Stimulated activated naive CD8-positive, alpha-beta T cell treated with anti-CD3 and anti-CD28 coated beads, Interleukin-15, Interleukin-2, amounts not matched to agents 100 U/mL and 50 U/mL, for 24 hours (primary cell): ENCODE measurements around the gene LRRC66.

Source experiments
- ATAC-seq: fragments of 150-1000 bp; cut with Tn5 transposase; one replicate; pipeline ENCODE4 v1.10.0; 2021
- DNase-seq: peaks from one replicate; pipeline ENCODE4 v3.0.0; 2021

Gene LRRC66, protein sequence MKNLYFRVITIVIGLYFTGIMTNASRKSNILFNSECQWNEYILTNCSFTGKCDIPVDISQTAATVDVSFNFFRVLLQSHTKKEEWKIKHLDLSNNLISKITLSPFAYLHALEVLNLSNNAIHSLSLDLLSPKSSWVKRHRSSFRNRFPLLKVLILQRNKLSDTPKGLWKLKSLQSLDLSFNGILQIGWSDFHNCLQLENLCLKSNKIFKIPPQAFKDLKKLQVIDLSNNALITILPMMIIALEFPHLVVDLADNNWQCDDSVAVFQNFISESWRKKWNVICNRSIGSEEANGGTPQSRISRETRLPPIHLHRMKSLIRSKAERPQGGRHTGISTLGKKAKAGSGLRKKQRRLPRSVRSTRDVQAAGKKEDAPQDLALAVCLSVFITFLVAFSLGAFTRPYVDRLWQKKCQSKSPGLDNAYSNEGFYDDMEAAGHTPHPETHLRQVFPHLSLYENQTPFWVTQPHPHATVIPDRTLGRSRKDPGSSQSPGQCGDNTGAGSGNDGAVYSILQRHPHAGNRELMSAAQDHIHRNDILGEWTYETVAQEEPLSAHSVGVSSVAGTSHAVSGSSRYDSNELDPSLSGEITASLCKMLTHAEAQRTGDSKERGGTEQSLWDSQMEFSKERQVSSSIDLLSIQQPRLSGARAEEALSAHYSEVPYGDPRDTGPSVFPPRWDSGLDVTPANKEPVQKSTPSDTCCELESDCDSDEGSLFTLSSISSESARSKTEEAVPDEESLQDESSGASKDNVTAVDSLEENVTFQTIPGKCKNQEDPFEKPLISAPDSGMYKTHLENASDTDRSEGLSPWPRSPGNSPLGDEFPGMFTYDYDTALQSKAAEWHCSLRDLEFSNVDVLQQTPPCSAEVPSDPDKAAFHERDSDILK

DNA sequence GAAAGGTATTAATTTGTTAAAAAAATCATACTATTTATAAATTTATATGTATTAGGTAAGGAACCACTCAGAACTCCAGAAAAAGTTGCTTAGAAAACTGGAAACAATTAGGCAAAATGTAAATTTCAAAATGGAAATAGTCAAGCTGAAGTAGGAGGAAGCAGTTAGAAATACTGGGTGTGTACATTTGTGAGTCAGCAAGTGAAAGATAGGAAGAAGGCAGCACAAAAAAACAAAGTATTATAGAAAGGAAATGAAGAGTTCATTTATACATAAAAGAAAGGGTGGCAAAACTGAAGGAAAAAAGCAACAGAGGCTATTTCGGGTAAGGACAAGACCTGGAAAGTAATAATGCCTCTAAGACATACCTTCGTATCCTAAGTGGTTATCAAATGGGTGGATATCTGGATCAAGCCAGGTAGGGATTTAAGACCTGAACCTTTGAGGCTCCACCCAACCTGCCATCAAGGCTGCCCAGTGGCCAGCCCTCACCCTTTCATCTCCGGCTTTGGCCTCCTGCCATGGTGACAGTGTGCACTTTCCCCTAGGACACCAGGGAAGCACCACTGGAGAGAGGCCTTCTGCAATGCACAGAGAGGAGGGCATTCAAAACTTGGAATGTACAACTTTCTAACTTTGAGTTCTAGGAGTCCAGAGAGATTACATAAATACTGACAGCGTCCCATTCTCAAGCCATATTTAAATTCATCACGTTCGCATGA is at the start of gene LRRC66:
Gene LRRC66 (minus strand): TSS at position 428 of the 722 bp plus-strand sequence. CDS start 2,750 bp downstream, outside the sequence.
- ATAC-seq, result no peak
- DNase-seq, result no peak

DNA sequence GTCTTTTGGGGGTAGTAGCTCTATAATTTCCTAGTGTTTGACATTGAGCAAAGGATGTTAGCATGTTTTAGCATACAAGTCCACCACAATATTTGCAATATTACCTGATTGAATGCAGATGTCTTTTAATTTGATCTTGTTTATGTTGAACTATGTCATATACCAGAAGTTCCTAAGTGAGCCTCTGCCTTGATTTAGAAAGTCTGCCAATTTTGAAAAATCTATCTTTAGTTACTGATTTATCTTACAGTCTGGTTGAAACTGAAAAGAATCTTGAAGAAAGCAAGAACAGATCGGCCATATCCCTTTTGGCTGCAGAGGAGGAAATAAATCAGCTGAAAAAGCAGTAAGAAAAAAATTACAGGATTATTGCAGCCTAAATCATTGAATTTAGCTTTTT is 49.4 kb upstream of the LRRC66 start:
- no peak for DNase-seq
- ATAC-seq, result no peak

DNA sequence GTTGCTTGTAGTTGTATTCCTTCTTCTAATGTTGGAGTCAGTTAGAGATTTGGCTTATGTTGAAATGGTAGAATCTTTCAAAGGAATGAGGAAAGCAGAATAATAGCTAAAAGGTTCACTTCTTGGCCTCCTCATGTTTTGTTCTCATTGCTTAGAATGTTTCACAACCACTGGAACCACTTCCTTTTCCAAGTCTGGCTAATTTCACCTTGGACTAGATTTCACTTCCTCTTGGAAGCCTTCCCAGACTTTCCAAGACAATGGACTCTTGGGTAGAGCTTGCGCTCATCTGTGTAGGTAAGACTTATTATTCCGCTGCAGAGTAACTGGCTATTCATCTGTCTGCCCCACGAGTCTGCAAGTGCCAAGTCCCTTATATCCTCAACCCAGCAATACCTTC is 39.2 kb upstream of the LRRC66 start:
- no peak for DNase-seq
- ATAC-seq, result no peak

DNA sequence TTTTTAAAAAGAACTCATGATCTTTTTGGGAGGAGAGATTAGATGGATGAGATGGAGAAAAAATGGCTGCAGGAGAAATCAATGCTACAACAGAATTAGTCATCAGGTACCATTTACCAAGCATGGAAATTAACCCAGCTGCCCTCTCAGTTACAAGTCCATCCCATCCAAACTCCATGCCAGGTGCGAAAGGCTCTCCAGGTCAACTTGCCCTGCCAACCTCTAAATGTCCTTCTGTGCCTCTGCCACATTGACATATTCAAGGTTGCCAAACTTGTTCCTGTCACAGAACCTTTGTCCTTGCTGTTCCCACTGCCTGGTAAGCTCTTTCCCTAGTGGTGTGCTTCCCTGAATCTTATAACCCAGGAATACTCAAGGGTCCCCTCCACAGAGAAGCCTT is 38.1 kb upstream of the LRRC66 start:
- DNase-seq, result no peak
- ATAC-seq, result no peak

DNA sequence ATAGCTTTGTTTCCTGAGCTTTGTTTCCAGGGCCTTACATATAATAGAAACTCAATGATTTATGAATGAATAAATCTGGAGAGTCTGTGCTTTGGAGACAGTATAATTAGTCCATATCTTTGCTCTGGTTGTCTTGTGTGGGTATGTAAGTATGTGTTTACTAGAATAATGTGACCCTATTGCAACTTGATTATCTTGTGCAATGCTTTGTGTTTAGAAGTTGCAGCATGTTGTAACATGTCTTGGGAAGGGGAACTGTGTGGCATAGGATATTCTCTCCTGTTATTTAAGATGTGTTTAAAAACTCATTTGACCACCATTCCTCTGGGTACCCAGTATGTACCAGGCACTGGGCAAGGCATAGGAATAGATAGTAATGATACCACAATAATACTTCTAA is 37.0 kb upstream of the LRRC66 start:
- no peak for ATAC-seq
- no peak for DNase-seq

DNA sequence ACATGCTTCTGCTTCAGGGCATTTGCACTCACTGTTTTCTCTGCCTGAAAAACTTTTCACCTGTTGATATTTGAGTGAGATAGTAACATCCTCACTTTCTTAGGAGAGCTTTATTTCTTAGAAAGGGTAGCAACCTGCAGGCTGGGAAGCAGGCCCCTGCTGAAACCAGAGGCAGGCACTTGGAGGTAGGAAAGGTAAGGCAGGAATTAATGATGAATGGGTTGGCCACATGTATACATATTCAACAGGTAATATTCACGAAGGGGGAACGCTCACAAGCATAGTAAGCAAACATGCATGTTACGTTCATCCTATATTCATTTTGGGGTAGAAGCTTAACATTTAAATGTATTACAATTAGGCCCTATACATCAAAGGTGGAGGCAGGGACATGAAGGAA is 34.1 kb upstream of the LRRC66 start:
- DNase-seq (no peak), ATAC-seq (no peak)

DNA sequence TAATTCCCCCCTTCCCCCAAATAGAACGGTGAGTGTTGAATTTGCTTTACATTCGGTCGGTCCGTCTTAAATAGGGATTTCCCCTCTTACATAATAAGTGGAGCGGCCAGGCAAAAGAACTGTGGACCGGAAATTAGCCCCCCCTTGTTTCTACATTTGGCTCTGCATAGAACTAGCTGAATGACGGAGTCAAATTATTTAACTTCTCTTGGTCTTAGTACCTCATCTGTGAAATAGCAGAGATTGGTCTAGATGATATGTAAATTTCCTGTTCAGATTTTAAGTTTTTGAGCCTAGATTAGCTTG is 32.3 kb upstream of the LRRC66 start:
- no peak for DNase-seq
- ATAC-seq, result no peak

DNA sequence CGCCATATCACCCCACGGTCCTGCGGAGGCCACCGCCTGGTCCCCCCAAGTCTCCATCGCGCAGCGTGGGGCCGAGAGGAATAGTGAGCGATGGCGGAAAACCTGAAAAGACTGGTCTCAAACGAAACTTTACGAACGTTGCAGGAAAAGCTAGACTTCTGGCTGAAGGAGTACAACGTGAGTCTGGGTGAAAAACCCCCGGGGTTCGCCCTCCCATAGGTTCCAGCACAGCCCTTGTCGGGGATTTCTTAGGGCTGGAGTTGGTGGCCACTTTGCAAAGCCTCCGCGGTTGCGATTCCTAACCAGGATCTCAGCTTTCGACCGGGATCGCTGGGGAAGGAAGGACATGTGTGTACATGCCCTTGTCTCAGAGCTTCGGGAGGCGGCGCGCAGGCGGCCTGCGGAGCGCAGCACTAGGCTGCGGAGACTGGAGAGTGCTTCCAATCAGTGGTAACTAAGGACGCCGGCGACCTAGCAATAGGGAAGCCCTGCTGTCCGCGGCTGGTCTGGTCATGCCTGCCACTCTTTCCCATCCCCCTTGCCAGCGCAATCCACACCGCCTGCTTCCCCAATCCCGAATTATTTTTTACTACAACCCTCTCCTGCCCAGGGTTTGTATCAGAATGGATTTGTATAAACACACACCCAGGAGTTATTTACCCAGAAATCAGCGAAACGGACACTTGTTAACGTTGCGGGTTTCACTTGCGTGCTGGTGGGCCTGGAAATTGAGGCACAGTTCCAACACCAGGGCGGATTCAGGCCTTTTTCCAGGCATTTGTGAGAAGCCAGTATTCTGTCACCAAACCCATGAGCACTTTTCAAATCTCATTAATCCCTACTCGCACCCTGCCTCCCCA is 31.7 kb upstream of the LRRC66 start:
- peak; percentile 36 for ATAC-seq
- DNase-seq, result peak; percentile 16

DNA sequence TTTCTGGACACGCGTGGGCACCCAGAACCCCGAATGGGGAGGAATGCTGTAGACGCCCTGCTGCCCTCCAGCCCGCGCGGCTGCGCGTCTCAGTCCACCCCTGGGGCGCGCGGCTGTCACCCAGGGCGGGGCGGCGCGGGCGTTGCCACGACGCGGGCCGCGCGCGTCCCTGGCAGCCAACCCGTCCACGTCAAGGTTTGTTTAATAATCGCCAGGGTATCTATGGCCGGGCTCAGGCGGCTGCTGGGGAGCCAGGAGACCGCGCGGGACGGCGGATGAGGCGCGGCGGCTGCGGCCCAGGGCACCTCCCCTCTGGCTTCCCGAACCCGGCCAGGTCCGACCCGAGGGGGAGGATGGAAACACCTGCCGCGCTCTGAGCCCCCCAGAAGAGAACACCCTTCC is 31.1 kb upstream of the LRRC66 start, which contains the start of gene SPATA18:
Gene SPATA18 (plus strand): TSS at position 92 of the 402 bp plus-strand sequence. CDS start 401 bp downstream, outside the sequence.
- ATAC-seq (no peak), DNase-seq (peak; percentile 11)

DNA sequence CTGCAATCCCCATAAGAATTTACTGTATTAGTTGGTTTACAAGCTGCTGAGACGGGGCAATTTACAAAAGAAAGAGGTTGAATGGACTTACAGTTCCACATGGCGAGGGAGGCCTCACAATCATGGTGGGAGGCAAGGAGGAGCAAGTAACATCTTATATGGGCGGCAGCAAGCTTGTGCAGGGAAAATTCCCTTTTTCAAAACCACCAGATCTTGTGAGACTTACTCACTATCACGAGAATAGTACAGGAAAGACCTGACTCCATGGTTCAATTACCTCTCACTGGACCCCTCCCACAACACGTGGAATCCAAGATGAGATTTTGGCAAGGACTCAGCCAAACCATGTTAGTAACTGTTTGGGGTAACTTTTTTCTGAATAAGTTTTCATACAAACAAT is 29.1 kb upstream of the LRRC66 start:
- ATAC-seq, result no peak
- DNase-seq, result no peak

DNA sequence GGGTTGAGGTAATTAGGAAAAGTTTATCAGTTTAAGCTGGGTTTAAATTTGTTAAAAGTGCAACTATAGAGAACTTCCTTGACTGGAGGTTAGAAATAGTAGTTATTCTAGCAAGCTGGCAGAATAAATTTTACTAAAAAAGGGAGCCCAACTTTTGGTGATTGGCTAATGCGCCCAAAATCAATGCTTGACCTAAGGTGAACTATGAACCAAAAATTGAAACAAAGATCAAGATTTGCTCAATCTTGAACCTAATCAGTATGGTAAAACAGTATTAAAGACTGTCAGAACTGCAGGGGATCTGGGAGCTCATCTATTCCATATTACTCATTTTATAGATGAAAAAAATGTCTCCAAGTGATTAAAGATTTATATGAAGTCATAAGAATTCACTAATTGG is 24.9 kb upstream of the LRRC66 start:
- DNase-seq (no peak), ATAC-seq (no peak)

DNA sequence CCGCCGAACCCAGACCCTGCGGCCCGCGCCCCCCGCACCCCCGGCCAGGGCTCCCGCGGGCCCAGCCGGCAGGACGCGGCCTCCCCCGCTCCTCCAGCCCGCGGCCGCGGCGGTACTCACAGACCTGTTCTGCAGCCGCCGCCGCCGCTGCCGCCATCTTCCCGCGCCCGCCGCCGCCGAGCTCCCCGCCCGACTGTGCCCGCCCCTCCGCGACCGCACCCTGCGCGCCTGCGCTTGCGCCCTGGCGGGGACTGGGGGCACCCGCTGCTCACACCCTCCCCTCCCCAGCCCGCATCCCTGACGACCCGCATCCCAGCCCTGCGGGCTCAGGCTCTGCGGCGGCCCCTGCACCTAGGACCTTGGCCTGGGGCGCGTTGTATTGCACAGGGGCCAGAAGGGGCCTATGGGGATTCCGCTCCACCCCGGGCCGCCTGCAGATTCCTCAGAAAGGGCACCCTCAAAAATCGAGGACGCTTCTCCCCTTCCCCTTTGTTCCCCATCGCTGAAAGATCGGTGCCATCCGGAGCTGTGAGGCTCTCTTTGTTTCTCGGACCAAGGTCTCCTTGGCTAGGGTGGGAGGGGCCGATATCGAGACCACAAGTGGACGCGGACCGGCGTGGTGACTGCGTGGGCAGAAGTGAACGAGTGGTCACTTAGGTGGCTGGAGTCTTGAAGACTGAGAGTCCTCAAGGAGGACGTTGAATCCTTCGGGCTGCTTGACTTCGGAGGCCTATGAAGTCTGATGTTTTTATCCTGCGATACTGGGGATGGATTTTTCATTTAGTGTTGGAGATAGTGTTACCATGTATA is 18.1 kb upstream of the LRRC66 start, which contains the start of gene SGCB:
Gene SGCB (minus strand): TSS at position 197 of the 810 bp plus-strand sequence. CDS start 40 bp downstream, at position 157.
- ATAC-seq (peak; percentile 93), DNase-seq (peak; percentile 80)

DNA sequence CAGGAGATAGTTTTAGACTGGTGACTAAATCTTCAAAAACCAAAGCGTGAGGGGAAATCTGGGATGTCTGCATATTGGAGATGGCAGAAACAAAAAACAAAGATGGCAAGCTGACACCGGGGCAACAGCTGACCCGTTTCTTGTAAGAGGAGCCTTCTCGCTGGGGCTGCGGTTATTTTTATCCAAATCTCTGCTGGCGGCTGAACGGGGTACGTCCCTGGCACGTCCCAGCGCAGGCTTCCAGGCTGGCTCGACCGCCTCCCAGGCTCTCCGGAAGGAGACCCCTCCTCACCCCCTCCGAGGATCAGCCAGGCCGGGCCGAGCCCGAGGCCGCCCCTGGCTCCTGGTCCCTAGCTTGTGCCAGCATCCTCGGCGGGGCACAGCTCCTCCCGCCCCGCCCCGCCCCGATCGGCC is 17.5 kb upstream of the LRRC66 start:
- ATAC-seq, result peak; percentile 47
- DNase-seq, result no peak

DNA sequence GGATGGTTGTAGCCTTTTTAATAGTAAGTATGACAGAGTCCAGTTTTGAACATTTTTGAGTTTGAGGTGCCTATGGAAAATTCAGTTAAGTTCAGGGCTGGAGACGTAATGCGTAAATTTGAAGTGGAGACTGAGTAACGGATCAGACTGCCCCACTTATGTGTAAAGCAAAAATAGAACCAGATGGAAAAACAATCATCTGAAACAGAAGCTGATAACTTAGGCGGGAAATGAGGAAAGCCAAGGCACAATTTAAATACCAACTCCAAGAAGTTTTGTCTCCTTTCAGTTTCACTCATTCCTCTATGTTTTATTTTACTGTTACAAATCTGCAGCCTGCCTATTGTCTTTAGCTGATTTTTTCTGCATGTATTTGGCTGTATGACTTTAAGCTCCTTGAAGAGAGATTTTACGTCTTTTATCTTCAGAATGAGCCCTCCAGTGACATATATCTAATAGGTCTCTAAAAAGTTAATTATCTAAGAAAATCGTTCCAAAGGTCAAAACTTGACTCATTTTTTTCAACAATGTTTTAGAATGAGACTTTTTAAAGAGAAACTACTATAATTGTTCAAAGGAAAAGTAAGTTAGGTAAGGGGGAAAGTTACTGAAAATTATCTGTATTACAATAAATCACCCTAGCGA is 16.8 kb upstream of the LRRC66 start:
- ATAC-seq, result no peak
- no peak for DNase-seq

DNA sequence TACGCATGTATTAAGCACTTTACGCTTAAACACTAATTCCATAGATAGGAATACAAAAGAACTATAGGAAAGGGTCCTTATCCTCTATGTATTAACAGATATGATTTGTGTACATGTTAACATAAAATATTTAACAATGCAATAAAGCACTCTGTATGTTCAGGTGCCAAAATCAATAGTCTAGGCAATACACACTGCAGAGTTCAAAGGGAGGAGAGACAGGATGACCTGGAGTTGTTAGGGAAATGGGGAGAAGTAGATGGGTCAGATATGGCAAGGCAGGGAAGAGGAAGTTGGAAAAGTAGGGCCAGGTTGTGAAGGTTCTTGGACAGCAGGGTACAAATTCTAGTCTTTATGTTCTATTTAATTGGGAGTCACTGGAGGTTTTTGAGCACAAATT is 15.0 kb upstream of the LRRC66 start:
- DNase-seq, result no peak
- no peak for ATAC-seq

DNA sequence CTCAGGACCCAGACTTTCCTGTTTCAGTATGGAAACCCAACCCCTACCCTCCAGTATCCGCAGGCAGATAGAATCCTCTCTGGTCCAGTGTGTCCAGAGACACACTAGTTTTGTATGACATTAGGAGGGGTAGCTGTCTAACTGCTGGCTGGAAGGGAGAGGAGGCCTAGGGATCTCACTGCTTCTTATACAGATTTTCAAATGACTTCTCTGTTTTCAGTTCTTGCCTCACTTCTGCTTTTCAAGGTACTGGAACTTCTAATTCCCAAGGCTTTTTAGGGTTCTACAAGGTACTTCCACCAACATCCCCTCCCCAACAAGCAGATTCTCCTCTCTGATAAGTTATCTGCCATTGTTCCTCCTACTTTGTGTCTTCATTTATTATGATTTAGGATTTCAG is 11.8 kb upstream of the LRRC66 start:
- no peak for ATAC-seq
- DNase-seq, result no peak

DNA sequence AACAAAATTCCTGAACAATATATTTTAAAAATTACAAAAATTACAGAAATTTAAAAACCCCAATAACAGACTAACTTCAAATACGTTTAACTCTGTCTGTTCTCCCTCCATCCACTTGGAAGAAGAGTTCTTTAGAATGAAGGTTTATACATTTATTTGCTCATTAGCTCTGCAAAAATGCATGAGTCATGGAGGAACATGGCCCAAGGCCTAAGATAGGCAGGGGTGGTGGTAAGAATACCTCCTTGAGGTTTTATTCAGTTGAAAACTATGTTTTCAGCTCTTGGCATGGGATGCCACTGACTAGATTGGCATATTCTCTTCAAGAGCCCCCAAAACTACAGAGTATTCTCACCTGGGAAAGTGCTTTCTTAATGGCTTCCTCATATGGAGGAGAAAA is 8.8 kb upstream of the LRRC66 start:
- no peak for DNase-seq

DNA sequence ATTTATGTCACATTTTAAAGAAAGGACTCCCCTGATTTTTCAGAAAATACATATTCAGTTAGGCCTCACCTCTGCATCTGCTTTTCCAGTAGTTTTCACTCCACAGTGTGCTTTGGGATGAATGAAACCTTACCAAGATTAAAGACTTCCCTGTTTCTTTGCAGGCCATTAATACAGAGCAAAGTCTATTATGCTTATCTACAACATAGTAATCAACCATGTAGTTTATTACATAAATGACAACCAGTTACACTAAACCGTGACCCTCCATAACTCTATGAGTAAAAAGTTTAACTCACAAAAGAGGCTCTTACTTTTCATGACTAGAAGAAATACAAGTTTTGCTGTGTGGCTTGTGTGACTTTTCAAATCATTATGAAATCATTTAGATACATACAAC is 2.3 kb downstream of the LRRC66 start:
- no peak for DNase-seq
- no peak for ATAC-seq

More for the DNA sequence above, 8.8 kb upstream of the LRRC66 start:
- ATAC-seq, result no peak

DNA sequence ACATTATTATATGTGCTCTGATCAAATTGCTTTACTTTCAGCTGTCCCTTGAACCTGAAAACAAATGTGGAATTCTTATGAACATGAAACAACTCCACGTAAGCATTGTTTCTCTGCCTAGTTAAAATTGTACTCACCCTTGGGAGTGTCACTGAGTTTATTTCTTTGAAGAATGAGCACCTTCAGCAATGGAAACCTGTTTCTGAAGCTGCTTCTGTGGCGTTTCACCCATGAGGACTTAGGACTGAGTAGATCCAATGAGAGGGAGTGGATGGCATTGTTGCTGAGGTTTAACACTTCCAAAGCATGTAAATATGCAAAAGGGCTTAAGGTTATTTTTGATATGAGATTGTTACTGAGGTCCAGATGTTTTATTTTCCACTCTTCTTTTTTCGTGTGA is 3.2 kb downstream of the LRRC66 start:
- no peak for DNase-seq
- no peak for ATAC-seq

DNA sequence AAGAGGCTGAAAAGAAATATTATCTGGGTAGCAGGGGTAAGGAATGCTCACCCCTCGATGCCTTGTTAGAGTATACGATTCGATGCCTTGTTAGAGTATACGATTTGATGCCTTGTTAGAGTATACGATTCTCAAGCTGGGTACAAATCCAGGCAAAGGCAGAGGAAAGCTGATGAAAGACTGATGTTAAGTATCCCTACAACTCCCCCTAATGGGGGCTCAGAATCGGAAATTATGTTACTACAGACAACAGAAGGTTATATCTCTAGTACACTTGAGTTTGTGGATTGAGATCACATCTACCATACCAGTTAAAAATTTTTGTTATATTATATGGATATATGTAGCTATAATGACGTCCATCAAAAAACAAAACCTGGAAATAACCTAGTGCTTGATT is 4.8 kb downstream of the LRRC66 start:
- DNase-seq (no peak), ATAC-seq (no peak)
